Ramos (cell line): ENCODE measurements around the gene EID3.
"Not testable (repeated sequence)": the region's sequence is repeated elsewhere in the genome, so short reads cannot be mapped to it uniquely, and the experiment has no call there.

Source experiments
- in situ Hi-C: fragments of 300-500 bp; cut with MboI; formaldehyde crosslinking; loops from one replicate; pipeline ENCODE4 v1.14.3; 2022; ENCODE audit warnings: low sequenced_read_pairs; ENCODE audit not compliant: unreplicated experiment

EID3 gene

GRCh38 chr12:104288635-104289274 lies 14.8 kb upstream of the EID3 start:
- in situ Hi-C loops, result no loop called here

- in situ Hi-C loops, result no loop called here
Measured at GRCh38 chr12:104290320-104290719, 13.2 kb upstream of the EID3 start.

GRCh38 chr12:104290855-104291254 lies 12.7 kb upstream of the EID3 start:
- in situ Hi-C loops, result no loop called here

- in situ Hi-C loops, result no loop called here
Measured at GRCh38 chr12:104291867-104292524, 11.5 kb upstream of the EID3 start.

GRCh38 chr12:104292872-104293794 lies 10.4 kb upstream of the EID3 start:
- in situ Hi-C loops, result no loop called here

GRCh38 chr12:104294158-104294859 lies 9.2 kb upstream of the EID3 start:
- in situ Hi-C loops, result not testable (repeated sequence)

- in situ Hi-C loops, result no loop called here
Measured at GRCh38 chr12:104294927-104295668, 8.4 kb upstream of the EID3 start.

GRCh38 chr12:104295954-104296353 lies 7.6 kb upstream of the EID3 start:
- in situ Hi-C loops, result no loop called here

- in situ Hi-C loops, result no loop called here
Measured at GRCh38 chr12:104296718-104297117, 6.8 kb upstream of the EID3 start.

GRCh38 chr12:104297477-104298113 lies 5.9 kb upstream of the EID3 start:
- in situ Hi-C loops, result no loop called here

- in situ Hi-C loops, result no loop called here
Measured at GRCh38 chr12:104299842-104300481, 3.6 kb upstream of the EID3 start.

- in situ Hi-C loops, result no loop called here
Measured at GRCh38 chr12:104304261-104305009, 896 bp downstream of the EID3 start.

GRCh38 chr12:104305349-104305748 lies 1.8 kb downstream of the EID3 start:
- in situ Hi-C loops, result no loop called here

GRCh38 chr12:104306376-104306775 lies 2.8 kb downstream of the EID3 start:
- in situ Hi-C loops, result no loop called here

GRCh38 chr12:104306943-104307654 lies 3.6 kb downstream of the EID3 start:
- in situ Hi-C loops, result no loop called here

- in situ Hi-C loops, result no loop called here
Measured at GRCh38 chr12:104307655-104308000, 4.1 kb downstream of the EID3 start.

GRCh38 chr12:104309446-104309993 lies 6.0 kb downstream of the EID3 start:
- in situ Hi-C loops, result no loop called here
